ENCODE measurements around the gene METTL17. TPM values are rescaled to one million over a fixed set of nuclear protein-coding genes. Genes with fewer than 3 reads are reported as not detected.
A peak's percentile ranks its signal among the peaks of the same experiment; 100 is the strongest.
"Not testable (repeated sequence)": the region's sequence is repeated elsewhere in the genome, so short reads cannot be mapped to it uniquely, and the experiment has no call there.

Gene METTL17, protein sequence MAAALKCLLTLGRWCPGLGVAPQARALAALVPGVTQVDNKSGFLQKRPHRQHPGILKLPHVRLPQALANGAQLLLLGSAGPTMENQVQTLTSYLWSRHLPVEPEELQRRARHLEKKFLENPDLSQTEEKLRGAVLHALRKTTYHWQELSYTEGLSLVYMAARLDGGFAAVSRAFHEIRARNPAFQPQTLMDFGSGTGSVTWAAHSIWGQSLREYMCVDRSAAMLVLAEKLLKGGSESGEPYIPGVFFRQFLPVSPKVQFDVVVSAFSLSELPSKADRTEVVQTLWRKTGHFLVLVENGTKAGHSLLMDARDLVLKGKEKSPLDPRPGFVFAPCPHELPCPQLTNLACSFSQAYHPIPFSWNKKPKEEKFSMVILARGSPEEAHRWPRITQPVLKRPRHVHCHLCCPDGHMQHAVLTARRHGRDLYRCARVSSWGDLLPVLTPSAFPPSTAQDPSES
- polyA plus RNA-seq (231 and 281 TPM in 2 replicates), polyA minus RNA-seq (61.1 and 66.8 TPM in 2 replicates)

DNA sequence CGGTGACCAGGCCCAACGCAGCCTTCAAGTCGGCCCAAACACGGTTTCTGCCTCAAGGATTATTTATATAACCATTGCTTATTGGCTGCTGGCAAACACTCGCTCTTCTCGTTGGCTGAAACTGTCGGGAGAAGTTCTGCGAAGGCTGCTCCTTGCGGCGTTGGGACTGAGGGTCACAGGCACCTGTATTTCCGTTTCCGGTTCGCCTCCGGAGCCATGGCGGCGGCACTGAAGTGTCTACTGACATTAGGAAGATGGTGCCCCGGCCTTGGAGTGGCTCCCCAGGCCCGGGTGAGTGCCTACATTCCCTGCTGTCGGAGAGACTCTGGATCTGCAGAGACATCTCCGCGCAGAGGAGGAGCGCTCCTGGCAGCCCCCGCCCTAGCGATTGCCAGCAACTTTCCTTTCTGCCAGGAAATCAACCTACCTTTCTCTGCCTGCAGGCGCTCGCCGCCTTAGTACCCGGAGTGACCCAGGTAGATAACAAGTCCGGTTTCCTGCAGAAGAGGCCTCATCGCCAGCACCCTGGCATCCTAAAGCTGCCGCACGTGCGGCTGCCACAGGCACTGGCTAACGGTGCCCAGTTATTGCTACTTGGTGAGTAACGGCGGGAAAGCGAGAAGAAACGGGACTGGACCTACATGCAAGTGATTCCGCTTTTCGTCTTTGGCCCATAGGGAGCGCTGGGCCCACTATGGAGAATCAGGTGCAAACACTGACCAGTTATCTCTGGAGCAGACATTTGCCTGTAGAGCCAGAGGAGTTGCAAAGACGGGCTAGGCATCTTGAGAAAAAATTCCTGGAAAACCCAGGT lies at the start of gene METTL17:
Gene METTL17 (plus strand): TSS at position 194 of the 814 bp plus-strand sequence. CDS start 23 bp downstream, at position 217.
- H2AFZ ChIP-seq (ENCODE audit: low read depth, low read length), result peak within 1 kb of the TSS; percentile 82
- peaks cover 4% of the 10 kb centered on the region for H3K36me3 ChIP-seq (ENCODE audit: insufficient read depth, low read length)
- peak; percentile 50 for TF ChIP-seq SMC3 (conservative IDR thresholded peaks at IDR 0.05; ENCODE audit: poor library complexity)
- TF ChIP-seq, protein P1, sequence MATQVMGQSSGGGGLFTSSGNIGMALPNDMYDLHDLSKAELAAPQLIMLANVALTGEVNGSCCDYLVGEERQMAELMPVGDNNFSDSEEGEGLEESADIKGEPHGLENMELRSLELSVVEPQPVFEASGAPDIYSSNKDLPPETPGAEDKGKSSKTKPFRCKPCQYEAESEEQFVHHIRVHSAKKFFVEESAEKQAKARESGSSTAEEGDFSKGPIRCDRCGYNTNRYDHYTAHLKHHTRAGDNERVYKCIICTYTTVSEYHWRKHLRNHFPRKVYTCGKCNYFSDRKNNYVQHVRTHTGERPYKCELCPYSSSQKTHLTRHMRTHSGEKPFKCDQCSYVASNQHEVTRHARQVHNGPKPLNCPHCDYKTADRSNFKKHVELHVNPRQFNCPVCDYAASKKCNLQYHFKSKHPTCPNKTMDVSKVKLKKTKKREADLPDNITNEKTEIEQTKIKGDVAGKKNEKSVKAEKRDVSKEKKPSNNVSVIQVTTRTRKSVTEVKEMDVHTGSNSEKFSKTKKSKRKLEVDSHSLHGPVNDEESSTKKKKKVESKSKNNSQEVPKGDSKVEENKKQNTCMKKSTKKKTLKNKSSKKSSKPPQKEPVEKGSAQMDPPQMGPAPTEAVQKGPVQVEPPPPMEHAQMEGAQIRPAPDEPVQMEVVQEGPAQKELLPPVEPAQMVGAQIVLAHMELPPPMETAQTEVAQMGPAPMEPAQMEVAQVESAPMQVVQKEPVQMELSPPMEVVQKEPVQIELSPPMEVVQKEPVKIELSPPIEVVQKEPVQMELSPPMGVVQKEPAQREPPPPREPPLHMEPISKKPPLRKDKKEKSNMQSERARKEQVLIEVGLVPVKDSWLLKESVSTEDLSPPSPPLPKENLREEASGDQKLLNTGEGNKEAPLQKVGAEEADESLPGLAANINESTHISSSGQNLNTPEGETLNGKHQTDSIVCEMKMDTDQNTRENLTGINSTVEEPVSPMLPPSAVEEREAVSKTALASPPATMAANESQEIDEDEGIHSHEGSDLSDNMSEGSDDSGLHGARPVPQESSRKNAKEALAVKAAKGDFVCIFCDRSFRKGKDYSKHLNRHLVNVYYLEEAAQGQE (IDR thresholded peaks at IDR 0.05; ENCODE audit: borderline replicate concordance), result peak; percentile 79
- TF ChIP-seq MXI1 (conservative IDR thresholded peaks at IDR 0.05; ENCODE audit: poor library complexity, severe bottlenecking), result peak; percentile 81
- peak; percentile 94 for TF ChIP-seq POLR2AphosphoS5 (IDR thresholded peaks at IDR 0.05)
- TF ChIP-seq, protein P2, sequence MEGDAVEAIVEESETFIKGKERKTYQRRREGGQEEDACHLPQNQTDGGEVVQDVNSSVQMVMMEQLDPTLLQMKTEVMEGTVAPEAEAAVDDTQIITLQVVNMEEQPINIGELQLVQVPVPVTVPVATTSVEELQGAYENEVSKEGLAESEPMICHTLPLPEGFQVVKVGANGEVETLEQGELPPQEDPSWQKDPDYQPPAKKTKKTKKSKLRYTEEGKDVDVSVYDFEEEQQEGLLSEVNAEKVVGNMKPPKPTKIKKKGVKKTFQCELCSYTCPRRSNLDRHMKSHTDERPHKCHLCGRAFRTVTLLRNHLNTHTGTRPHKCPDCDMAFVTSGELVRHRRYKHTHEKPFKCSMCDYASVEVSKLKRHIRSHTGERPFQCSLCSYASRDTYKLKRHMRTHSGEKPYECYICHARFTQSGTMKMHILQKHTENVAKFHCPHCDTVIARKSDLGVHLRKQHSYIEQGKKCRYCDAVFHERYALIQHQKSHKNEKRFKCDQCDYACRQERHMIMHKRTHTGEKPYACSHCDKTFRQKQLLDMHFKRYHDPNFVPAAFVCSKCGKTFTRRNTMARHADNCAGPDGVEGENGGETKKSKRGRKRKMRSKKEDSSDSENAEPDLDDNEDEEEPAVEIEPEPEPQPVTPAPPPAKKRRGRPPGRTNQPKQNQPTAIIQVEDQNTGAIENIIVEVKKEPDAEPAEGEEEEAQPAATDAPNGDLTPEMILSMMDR (IDR thresholded peaks at IDR 0.05; ENCODE audit: poor library complexity, severe bottlenecking), result peak; percentile 65
- TF ChIP-seq RAD21 (conservative IDR thresholded peaks at IDR 0.05), result no peak
- TF ChIP-seq TAF1 (IDR thresholded peaks at IDR 0.05; ENCODE audit: low read depth), result peak; percentile 82
- TF ChIP-seq EZH2 (IDR thresholded peaks at IDR 0.05; ENCODE audit: borderline replicate concordance, insufficient read depth, low read length, poor library complexity, severe bottlenecking), result no peak
- no peak for TF ChIP-seq EP300 (conservative IDR thresholded peaks at IDR 0.05; ENCODE audit: poor library complexity, severe bottlenecking)
- H3K9me2 ChIP-seq (ENCODE audit: insufficient read depth, low read length), result no peaks in the 10 kb centered on the region
- no peaks in the 10 kb centered on the region for H4K20me1 ChIP-seq (ENCODE audit: insufficient read depth)
- H3K9me3 ChIP-seq (ENCODE audit: low read length), result no peaks in the 10 kb centered on the region
- H3K9ac ChIP-seq (ENCODE audit: low read length), result peak within 1 kb of the TSS; percentile 83
- H3K79me2 ChIP-seq (replicated peaks; ENCODE audit: insufficient read depth, low read length), result peaks cover 22% of the 10 kb centered on the region
- peak within 1 kb of the TSS; percentile 72 for H3K4me2 ChIP-seq (ENCODE audit: low read length)
- no peaks in the 10 kb centered on the region for H3F3A ChIP-seq (ENCODE audit: insufficient read depth, low read length, poor library complexity, severe bottlenecking)
- no peaks in the 10 kb centered on the region for H3K27me3 ChIP-seq (ENCODE audit: insufficient read depth, low read depth, low read length)
- H3K4me3 ChIP-seq (ENCODE audit: low read length), result peak within 1 kb of the TSS; percentile 88
- H3K27ac ChIP-seq (ENCODE audit: low read length), result peak within 1 kb of the TSS; percentile 71

DNA sequence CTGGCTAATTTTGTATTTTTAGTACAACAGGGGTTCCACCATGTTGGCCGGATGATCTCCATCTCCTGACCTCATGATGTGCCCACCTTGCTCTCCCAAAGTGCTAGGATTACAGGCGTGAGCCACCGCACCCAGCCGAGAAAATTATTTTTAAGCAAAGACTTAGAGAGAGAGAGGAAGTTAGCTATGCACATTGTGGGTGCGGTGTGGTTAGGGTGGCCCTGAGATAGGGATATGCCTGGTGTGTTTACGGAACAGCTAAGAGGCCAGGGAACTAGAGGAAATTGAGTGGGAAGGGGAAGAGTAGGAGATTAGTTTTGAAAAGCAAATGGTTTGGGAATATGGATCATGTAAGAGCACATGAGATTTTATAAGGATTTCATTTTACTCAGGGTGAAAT lies 44.6 kb upstream of the METTL17 start:
- H4K20me1 ChIP-seq (ENCODE audit: insufficient read depth); H3K9me2 ChIP-seq (ENCODE audit: insufficient read depth, low read length); H3K79me2 ChIP-seq (replicated peaks; ENCODE audit: insufficient read depth, low read length); H3K4me2 ChIP-seq (ENCODE audit: low read length); H3K9me3 ChIP-seq (ENCODE audit: low read length); H3K27me3 ChIP-seq (ENCODE audit: insufficient read depth, low read depth, low read length); H3K36me3 ChIP-seq (ENCODE audit: insufficient read depth, low read length); H3K4me3 ChIP-seq (ENCODE audit: low read length); H3K9ac ChIP-seq (ENCODE audit: low read length); H3K27ac ChIP-seq (ENCODE audit: low read length); H3F3A ChIP-seq (ENCODE audit: insufficient read depth, low read length, poor library complexity, severe bottlenecking); H2AFZ ChIP-seq (ENCODE audit: low read depth, low read length): not testable (repeated sequence)

DNA sequence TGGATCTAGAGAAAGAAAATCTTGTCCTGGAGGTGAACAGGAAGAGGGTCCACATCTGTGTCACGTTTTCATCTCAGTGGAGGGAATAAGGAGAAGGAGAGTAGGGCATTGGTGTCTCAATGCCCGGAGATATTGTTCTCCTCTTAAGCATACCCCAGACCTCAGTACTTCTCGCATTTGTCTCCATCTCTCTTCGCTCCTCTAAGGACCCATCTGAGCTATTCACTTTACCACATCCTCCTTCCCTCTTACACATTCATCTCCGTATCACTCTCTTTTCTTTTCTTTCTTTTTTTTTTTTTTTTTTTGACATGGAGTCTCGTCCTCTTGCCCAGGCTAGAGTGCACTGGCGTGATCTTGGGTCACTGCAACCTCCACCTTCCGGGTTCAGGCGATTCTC lies 43.1 kb upstream of the METTL17 start:
- H3K9me3 ChIP-seq (ENCODE audit: low read length); H3F3A ChIP-seq (ENCODE audit: insufficient read depth, low read length, poor library complexity, severe bottlenecking); H3K27ac ChIP-seq (ENCODE audit: low read length); H3K9me2 ChIP-seq (ENCODE audit: insufficient read depth, low read length); H3K79me2 ChIP-seq (replicated peaks; ENCODE audit: insufficient read depth, low read length); H3K4me2 ChIP-seq (ENCODE audit: low read length); H3K27me3 ChIP-seq (ENCODE audit: insufficient read depth, low read depth, low read length); H3K36me3 ChIP-seq (ENCODE audit: insufficient read depth, low read length); H4K20me1 ChIP-seq (ENCODE audit: insufficient read depth); H3K4me3 ChIP-seq (ENCODE audit: low read length); H2AFZ ChIP-seq (ENCODE audit: low read depth, low read length); H3K9ac ChIP-seq (ENCODE audit: low read length): not testable (repeated sequence)

DNA sequence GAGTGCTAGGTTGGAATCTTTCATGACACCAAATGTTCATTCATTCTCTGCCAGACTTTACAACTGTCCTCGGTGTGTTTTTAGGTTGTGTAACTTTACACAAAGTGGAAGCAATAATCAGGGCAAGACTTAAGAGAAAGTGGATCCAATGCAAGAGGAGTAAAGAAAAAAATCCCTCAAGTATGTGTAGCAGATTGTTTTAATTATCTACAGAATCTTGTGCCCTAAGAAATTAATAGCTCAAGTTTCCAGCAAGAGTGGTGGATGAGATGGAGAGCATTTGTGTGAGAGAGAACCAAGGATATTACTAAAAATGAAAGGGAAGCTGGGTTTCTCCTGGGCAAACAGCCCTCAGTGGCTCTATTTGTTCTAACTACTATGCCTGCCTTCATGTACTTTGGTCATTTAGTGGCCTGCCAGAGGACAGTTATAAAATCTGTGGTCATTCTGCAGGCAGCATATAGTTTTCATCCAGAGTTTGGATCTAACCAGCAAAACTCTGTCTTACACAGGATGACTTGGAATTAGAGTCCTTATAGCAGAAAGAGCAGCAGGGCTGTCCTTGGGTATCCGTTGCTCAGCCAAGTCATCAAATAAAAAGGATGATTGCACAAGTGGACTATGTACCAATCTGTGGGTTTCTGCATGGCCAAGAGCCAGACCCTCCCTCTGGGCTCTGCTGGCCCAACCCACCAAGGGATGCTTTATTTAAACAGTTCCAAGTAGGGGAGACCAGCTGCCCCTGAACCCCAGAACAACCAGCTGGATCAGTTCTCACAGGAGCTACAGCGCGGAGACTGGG lies 34.8 kb upstream of the METTL17 start, which contains the start of gene RNASE2:
Gene RNASE2 (plus strand): TSS at position 752 of the 802 bp plus-strand sequence. CDS start 285 bp downstream, outside the sequence.
- H2AFZ ChIP-seq (ENCODE audit: low read depth, low read length); H3K4me2 ChIP-seq (ENCODE audit: low read length): not testable (repeated sequence)

More for the DNA sequence above, 34.8 kb upstream of the METTL17 start, which contains the start of gene RNASE2:
- not testable (repeated sequence) for H3F3A ChIP-seq (ENCODE audit: insufficient read depth, low read length, poor library complexity, severe bottlenecking); H4K20me1 ChIP-seq (ENCODE audit: insufficient read depth); H3K4me3 ChIP-seq (ENCODE audit: low read length); H3K27ac ChIP-seq (ENCODE audit: low read length); H3K9me3 ChIP-seq (ENCODE audit: low read length); H3K79me2 ChIP-seq (replicated peaks; ENCODE audit: insufficient read depth, low read length); H3K36me3 ChIP-seq (ENCODE audit: insufficient read depth, low read length); H3K27me3 ChIP-seq (ENCODE audit: insufficient read depth, low read depth, low read length); H3K9me2 ChIP-seq (ENCODE audit: insufficient read depth, low read length); H3K9ac ChIP-seq (ENCODE audit: low read length)

All from neural cell (in vitro differentiated cells).